Caco-2 (cell line): ENCODE measurements around the gene SNCA. TPM values are rescaled to one million over a fixed set of nuclear protein-coding genes. Genes with fewer than 3 reads are reported as not detected.

Experiments
- BruUV-seq: library from RNA; stranded (reverse); fragments of 400-500 nt; replicated peaks from 2 replicates; lab custom pipeline; 2021; lab: Mats Ljungman, UMichigan
- CTCF ChIA-PET: fragments of 300-600 bp; sonication (Branson Sonifier 250); formaldehyde crosslinking; loops from one replicate; lab custom pipeline; 2022; ENCODE audit warnings: antibody characterized with exemption; lab: Charles Lee
- POLR2A ChIA-PET: fragments of 300-600 bp; sonication (Branson Sonifier 250); formaldehyde crosslinking; loops from one replicate; lab custom pipeline; 2022; ENCODE audit warnings: antibody characterized with exemption; lab: Charles Lee
- DNase-seq, 2 experiments: peaks; one replicate each; pipeline versions ENCODE4 v3.0.0 to v3.0.0-alpha.2; 2020 to 2022
- H3K27me3 ChIP-seq: replicated peaks from 2 replicates; pipeline ENCODE4 v1.6.0; 2011; ENCODE audit warnings: low read length; ENCODE audit not compliant: control insufficient read depth, insufficient read depth
- H3K36me3 ChIP-seq: 2 replicates; pipeline ENCODE4 v1.5.1; 2011; ENCODE audit warnings: low read length; ENCODE audit not compliant: control insufficient read depth, insufficient read depth
- H3K4me1 ChIP-seq: fragments of 250-450 bp; sonication (Bioruptor Pico); 2 replicates; pipeline ENCODE4 v1.5.1; 2020; ENCODE audit warnings: mild to moderate bottlenecking
- H3K4me3 ChIP-seq: 2 replicates; pipeline ENCODE4 v1.5.1; 2011; ENCODE audit warnings: low read depth, mild to moderate bottlenecking, control low read depth, low read length
- H3K9me3 ChIP-seq: fragments of 250-450 bp; sonication (Bioruptor Pico); 2 replicates; pipeline ENCODE4 v1.5.1; 2020; ENCODE audit warnings: mild to moderate bottlenecking, moderate library complexity
- H3K27ac Mint-ChIP-seq: one replicate; pipeline ENCODE4 v1.8.0; 2022; ENCODE audit warnings: mixed read lengths; ENCODE audit not compliant: unreplicated experiment
- H3K27me3 Mint-ChIP-seq: one replicate; pipeline ENCODE4 v1.8.0; 2022; ENCODE audit warnings: mixed read lengths; ENCODE audit not compliant: insufficient read depth, unreplicated experiment
- H3K36me3 Mint-ChIP-seq: one replicate; pipeline ENCODE4 v1.8.0; 2022; ENCODE audit warnings: mild to moderate bottlenecking, mixed read lengths; ENCODE audit not compliant: insufficient read depth, unreplicated experiment
- H3K4me1 Mint-ChIP-seq: one replicate; pipeline ENCODE4 v1.8.0; 2022; ENCODE audit warnings: low read depth, mixed read lengths; ENCODE audit not compliant: unreplicated experiment
- H3K4me3 Mint-ChIP-seq: one replicate; pipeline ENCODE4 v1.8.0; 2022; ENCODE audit warnings: mild to moderate bottlenecking, moderate library complexity, mixed read lengths; ENCODE audit not compliant: unreplicated experiment
- H3K9me3 Mint-ChIP-seq: one replicate; pipeline ENCODE4 v1.8.0; 2022; ENCODE audit warnings: mixed read lengths; ENCODE audit not compliant: unreplicated experiment
- CTCF ChIP-seq, 2 experiments: fragments of 200-600 bp in 1 of 2; IDR thresholded peaks; 1 replicate in 1 of 2; 2 replicates in 1 of 2; pipeline versions ENCODE4 v1.5.1 to v1.8.0; 2011 to 2022; ENCODE audit warnings: antibody characterized with exemption in 1 of 2, control low read depth in 1 of 2, inconsistent platforms in 1 of 2, low read depth in 1 of 2, low read length in 1 of 2, mild to moderate bottlenecking in 1 of 2, moderate library complexity in 1 of 2; ENCODE audit not compliant: insufficient read depth in 1 of 2, severe bottlenecking in 1 of 2, unreplicated experiment in 1 of 2
- intact Hi-C: fragments of 100-400 bp; cut with micrococcal nuclease; formaldehyde crosslinking; loops from one replicate; pipeline ENCODE4 v1.10.0; 2022; ENCODE audit not compliant: unreplicated experiment
- total RNA-seq: library from RNA; stranded (reverse); gene quantifications from 2 replicates; pipeline ENCODE4 v1.2.3, GENCODE V29; 2022

Gene SNCA
- total RNA-seq, 1 experiment from 2014 or later, result 8.4 TPM

GRCh38 chr4:89727238-89727637 lies 109.7 kb downstream of the SNCA start:
- H3K9me3 ChIP-seq, result no peaks in the 10 kb centered on the region
- no peak for TF ChIP-seq CTCF (IDR thresholded peaks at IDR 0.05; ENCODE audit: insufficient read depth in 1 of 2, low read depth in 1 of 2, low read length in 1 of 2, severe bottlenecking in 1 of 2, unreplicated experiment in 1 of 2)
- Mint-ChIP-seq H3K27me3 (peaks cover 5% of the 10 kb centered on the region), H3K4me3 (no peak overlapping the region), H3K36me3 (no peaks in the 10 kb centered on the region), H3K4me1 (no peaks in the 10 kb centered on the region), H3K9me3 (no peaks in the 10 kb centered on the region), H3K27ac (no peak overlapping the region)
- DNase-seq, result no peak
- no peaks in the 10 kb centered on the region for H3K4me1 ChIP-seq
- H3K36me3 ChIP-seq, result no peaks in the 10 kb centered on the region
- no peak overlapping the region for H3K4me3 ChIP-seq
- POLR2A ChIA-PET, result no interaction called here
- BruUV-seq, result no TSS peak
- no peaks in the 10 kb centered on the region for H3K27me3 ChIP-seq
- intact Hi-C loops, result no loop called here
- CTCF ChIA-PET, result no interaction called here

GRCh38 chr4:89725268-89725667 lies 111.7 kb downstream of the SNCA start:
- no peak for DNase-seq
- H3K9me3 ChIP-seq, result no peaks in the 10 kb centered on the region
- Mint-ChIP-seq H3K36me3 (no peaks in the 10 kb centered on the region), H3K27ac (no peak overlapping the region), H3K27me3 (peaks cover 5% of the 10 kb centered on the region), H3K9me3 (no peaks in the 10 kb centered on the region), H3K4me3 (no peak overlapping the region), H3K4me1 (no peaks in the 10 kb centered on the region)
- no TSS peak for BruUV-seq
- no peak for TF ChIP-seq CTCF (IDR thresholded peaks at IDR 0.05; ENCODE audit: insufficient read depth in 1 of 2, low read depth in 1 of 2, low read length in 1 of 2, severe bottlenecking in 1 of 2, unreplicated experiment in 1 of 2)
- POLR2A ChIA-PET, result no interaction called here
- no peaks in the 10 kb centered on the region for H3K27me3 ChIP-seq
- CTCF ChIA-PET, result no interaction called here
- no peak overlapping the region for H3K4me3 ChIP-seq
- intact Hi-C loops, result no loop called here
- H3K36me3 ChIP-seq, result no peaks in the 10 kb centered on the region
- no peaks in the 10 kb centered on the region for H3K4me1 ChIP-seq

GRCh38 chr4:89724716-89725115 lies 112.2 kb downstream of the SNCA start:
- BruUV-seq, result no TSS peak
- Mint-ChIP-seq H3K27ac (no peak overlapping the region), H3K9me3 (no peaks in the 10 kb centered on the region), H3K4me1 (no peaks in the 10 kb centered on the region), H3K36me3 (no peaks in the 10 kb centered on the region), H3K4me3 (no peak overlapping the region), H3K27me3 (peaks cover 5% of the 10 kb centered on the region)
- no peak for DNase-seq
- TF ChIP-seq CTCF (IDR thresholded peaks at IDR 0.05; ENCODE audit: insufficient read depth in 1 of 2, low read depth in 1 of 2, low read length in 1 of 2, severe bottlenecking in 1 of 2, unreplicated experiment in 1 of 2), result no peak
- intact Hi-C loops, result no loop called here
- Histone ChIP-seq H3K36me3 (no peaks in the 10 kb centered on the region), H3K4me3 (no peak overlapping the region), H3K9me3 (no peaks in the 10 kb centered on the region), H3K27me3 (no peaks in the 10 kb centered on the region), H3K4me1 (no peaks in the 10 kb centered on the region)
- ChIA-PET CTCF (no interaction called here), POLR2A (no interaction called here)
